GM12878 (cell line): Measurements from ENCODE around the gene PRR5. TPM values are rescaled to one million over a fixed set of nuclear protein-coding genes. Genes with fewer than 3 reads are reported as not detected.

Experiments used
- ATF7 ChIP-seq: fragments of 450-650 bp; IDR thresholded peaks from 2 replicates; pipeline ENCODE4 v1.6.1; 2016; ENCODE audit warnings: low read depth, mild to moderate bottlenecking
- CBX3 ChIP-seq: fragments of 200-600 bp; sonication (generic); IDR thresholded peaks from 2 replicates; pipeline ENCODE4 v1.6.1; 2016; ENCODE audit warnings: low read depth, borderline replicate concordance
- CHD1 ChIP-seq: IDR thresholded peaks from 2 replicates; pipeline ENCODE4 v1.6.1; 2012; ENCODE audit warnings: low read depth, low read length, improper control_type of control experiment
- CUX1 ChIP-seq: IDR thresholded peaks from 2 replicates; pipeline ENCODE4 v1.6.1; 2012; ENCODE audit warnings: improper control_type of control experiment, low read depth, low read length; ENCODE audit not compliant: insufficient replicate concordance
- EP300 ChIP-seq, 2 experiments: fragments of 150-350 bp in 1 of 2; IDR thresholded peaks; 2 replicates each; pipeline ENCODE4 v1.6.1; 2011 to 2012; ENCODE audit warnings: low read depth in 2 of 2, low read length in 2 of 2, borderline replicate concordance in 1 of 2, improper control_type of control experiment in 1 of 2, inconsistent platforms in 1 of 2; ENCODE audit not compliant: control insufficient read depth in 1 of 2
- GATAD2B ChIP-seq: fragments of 450-650 bp; conservative IDR thresholded peaks from 2 replicates; pipeline ENCODE4 v1.6.1; 2017; ENCODE audit warnings: low read depth, mild to moderate bottlenecking, moderate library complexity
- IKZF2 ChIP-seq, 2 experiments: fragments of 450-650 bp; IDR thresholded peaks; 2 replicates each; pipeline ENCODE4 v1.6.1; 2017; ENCODE audit warnings: mild to moderate bottlenecking in 2 of 2, moderate library complexity in 2 of 2
- IRF3 ChIP-seq: fragments of 450-650 bp; IDR thresholded peaks from 2 replicates; pipeline ENCODE4 v1.6.1; 2014; ENCODE audit warnings: mild to moderate bottlenecking
- MEF2B ChIP-seq: fragments of 450-650 bp; IDR thresholded peaks from 2 replicates; pipeline ENCODE4 v1.6.1; 2018; ENCODE audit warnings: mild to moderate bottlenecking, moderate library complexity; ENCODE audit not compliant: partially characterized antibody, poor library complexity, severe bottlenecking
- MLLT1 ChIP-seq: fragments of 450-650 bp; IDR thresholded peaks from 2 replicates; pipeline ENCODE4 v1.6.1; 2016; ENCODE audit warnings: mild to moderate bottlenecking
- MTA2 ChIP-seq: fragments of 450-650 bp; IDR thresholded peaks from 2 replicates; pipeline ENCODE4 v1.6.1; 2016; ENCODE audit warnings: low read depth, mild to moderate bottlenecking, moderate library complexity
- MYB ChIP-seq: fragments of 150-350 bp; IDR thresholded peaks from 2 replicates; pipeline ENCODE4 v1.6.1; 2014; ENCODE audit warnings: mild to moderate bottlenecking, low read depth, low read length, borderline replicate concordance
- NFXL1 ChIP-seq: fragments of 450-650 bp; IDR thresholded peaks from 2 replicates; pipeline ENCODE4 v1.6.1; 2017; ENCODE audit warnings: antibody characterized with exemption, mild to moderate bottlenecking, borderline replicate concordance
- PAX8 ChIP-seq: fragments of 450-650 bp; IDR thresholded peaks from 2 replicates; pipeline ENCODE4 v1.6.1; 2017; ENCODE audit warnings: mild to moderate bottlenecking, moderate library complexity
- POLR2A ChIP-seq: IDR thresholded peaks from 2 replicates; pipeline ENCODE4 v1.6.1; 2011; ENCODE audit warnings: low read depth, mild to moderate bottlenecking, low read length
- RCOR1 ChIP-seq: conservative IDR thresholded peaks from 2 replicates; pipeline ENCODE4 v1.6.1; 2012; ENCODE audit warnings: low read depth, low read length, improper control_type of control experiment
- RFX5 ChIP-seq: IDR thresholded peaks from 2 replicates; pipeline ENCODE4 v1.6.1; 2011; ENCODE audit warnings: low read depth, low read length, improper control_type of control experiment
- RUNX3 ChIP-seq: IDR thresholded peaks from 2 replicates; pipeline ENCODE4 v1.6.1; 2012; ENCODE audit warnings: low read length, inconsistent platforms
- SMAD1 ChIP-seq: fragments of 450-650 bp; IDR thresholded peaks from 2 replicates; pipeline ENCODE4 v1.6.1; 2018; ENCODE audit warnings: mild to moderate bottlenecking, low read depth; ENCODE audit not compliant: partially characterized antibody
- SMARCA5 ChIP-seq: fragments of 450-650 bp; IDR thresholded peaks from 2 replicates; pipeline ENCODE4 v1.6.1; 2017; ENCODE audit warnings: mild to moderate bottlenecking
- STAT3 ChIP-seq: IDR thresholded peaks from 2 replicates; pipeline ENCODE4 v1.6.1; 2011; ENCODE audit warnings: low read depth, low read length, improper control_type of control experiment
- TAF1 ChIP-seq: IDR thresholded peaks from 2 replicates; pipeline ENCODE4 v1.6.1; 2011; ENCODE audit warnings: mild to moderate bottlenecking, low read depth, low read length, borderline replicate concordance
- TARDBP ChIP-seq: IDR thresholded peaks from 2 replicates; pipeline ENCODE4 v1.6.1; 2016; ENCODE audit warnings: borderline replicate concordance
- YY1 ChIP-seq: IDR thresholded peaks from 2 replicates; pipeline ENCODE4 v1.6.1; 2011; ENCODE audit warnings: low read depth, mild to moderate bottlenecking, low read length
- polyA plus RNA-seq, 11 experiments: library from polyadenylated mRNA; depleted of rRNA in 4 of 11; unstranded in 6 of 11; stranded (reverse) in 5 of 11; fragments of >200 nt; fragmentation: Nextera tagmentation in 4 of 11; fragmentation: Illumina TruSeq in 1 of 11; extraction: Ambion mirVana in 4 of 11; extraction: Trizol in 1 of 11; gene quantifications; 1 replicate in 1 of 11; 2 replicates in 10 of 11; pipeline versions ENCODE4 v1.2.1 to v1.2.3, GENCODE V29; 2011 to 2016; ENCODE audit warnings: inconsistent platforms in 2 of 11, missing spikeins in 2 of 11, low read depth in 1 of 11
- total RNA-seq, 4 experiments: library from RNA; depleted of rRNA in 3 of 4; stranded (reverse); fragments of >200 nt in 3 of 4; fragmentation: Illumina TruSeq in 1 of 4; extraction: Trizol in 1 of 4; gene quantifications; 2 replicates each; pipeline versions ENCODE4 v1.2.1 to v1.2.3, GENCODE V29; 2013 to 2021

PRR5 gene
- total and polyA plus RNA-seq, 10 of the 15 experiments (the other 5 are each of a cell fraction or from before 2014, with no cell fraction given), result 0.03 to 9.4 (median 1.5) TPM

- TF ChIP-seq MLLT1, result 0 out of 2 replicates have a peak, but pooled peaks have one; percentile 35
- peak; percentile 18 for TF ChIP-seq CUX1
- TF ChIP-seq RUNX3, result 0 out of 2 replicates have a peak, but pooled peaks have one; percentile 56
- TF ChIP-seq TAF1, result no peak
- TF ChIP-seq PAX8, result no peak
- peak; percentile 69 for TF ChIP-seq MEF2B
- TF ChIP-seq IRF3, result no peak
- TF ChIP-seq POLR2A, result peak; percentile 68
- 0 out of 2 replicates have a peak, but pooled peaks have one; percentile 37 for TF ChIP-seq NFXL1
- peak; percentile 54; the same call in 1 of the 2 replicates for TF ChIP-seq SMARCA5
- no peak for TF ChIP-seq CBX3
- TF ChIP-seq YY1, result no peak
- peak in 1 of 2 experiments; percentile 50; a peak in 1 of 4 replicates for TF ChIP-seq EP300 (IDR thresholded peaks at IDR 0.05; ENCODE audit: borderline replicate concordance in 1 of 2, control insufficient read depth in 1 of 2, low read depth in 2 of 2, low read length in 2 of 2)
- 0 out of 2 replicates have a peak, but pooled peaks have one; percentile 26 for TF ChIP-seq RFX5
- peak; percentile 81 to 89 for TF ChIP-seq IKZF2 (IDR thresholded peaks at IDR 0.05)
- no peak for TF ChIP-seq RCOR1
- TF ChIP-seq SMAD1, result no peak
- TF ChIP-seq GATAD2B, result peak; percentile 90
- peak; percentile 60 for TF ChIP-seq ATF7
- TF ChIP-seq CHD1, result 0 out of 2 replicates have a peak, but pooled peaks have one; percentile 35
- TF ChIP-seq MTA2, result peak; percentile 75
- TF ChIP-seq STAT3, result no peak
- TF ChIP-seq MYB, result no peak
- TF ChIP-seq TARDBP, result no peak
These were observed 16.5 kb upstream of the PRR5 start (continued) for GRCh38 chr22:44685384-44686056.
